Fibroblast of skin of right quadriceps (primary cell): Measurements from ENCODE around the gene CBX8.
A peak's percentile ranks its signal among the peaks of the same experiment; 100 is the strongest.

Experiments used
- DNase-seq: peaks from one replicate; pipeline ENCODE4 v3.0.0-alpha.2; 2013

CBX8 gene

DNA sequence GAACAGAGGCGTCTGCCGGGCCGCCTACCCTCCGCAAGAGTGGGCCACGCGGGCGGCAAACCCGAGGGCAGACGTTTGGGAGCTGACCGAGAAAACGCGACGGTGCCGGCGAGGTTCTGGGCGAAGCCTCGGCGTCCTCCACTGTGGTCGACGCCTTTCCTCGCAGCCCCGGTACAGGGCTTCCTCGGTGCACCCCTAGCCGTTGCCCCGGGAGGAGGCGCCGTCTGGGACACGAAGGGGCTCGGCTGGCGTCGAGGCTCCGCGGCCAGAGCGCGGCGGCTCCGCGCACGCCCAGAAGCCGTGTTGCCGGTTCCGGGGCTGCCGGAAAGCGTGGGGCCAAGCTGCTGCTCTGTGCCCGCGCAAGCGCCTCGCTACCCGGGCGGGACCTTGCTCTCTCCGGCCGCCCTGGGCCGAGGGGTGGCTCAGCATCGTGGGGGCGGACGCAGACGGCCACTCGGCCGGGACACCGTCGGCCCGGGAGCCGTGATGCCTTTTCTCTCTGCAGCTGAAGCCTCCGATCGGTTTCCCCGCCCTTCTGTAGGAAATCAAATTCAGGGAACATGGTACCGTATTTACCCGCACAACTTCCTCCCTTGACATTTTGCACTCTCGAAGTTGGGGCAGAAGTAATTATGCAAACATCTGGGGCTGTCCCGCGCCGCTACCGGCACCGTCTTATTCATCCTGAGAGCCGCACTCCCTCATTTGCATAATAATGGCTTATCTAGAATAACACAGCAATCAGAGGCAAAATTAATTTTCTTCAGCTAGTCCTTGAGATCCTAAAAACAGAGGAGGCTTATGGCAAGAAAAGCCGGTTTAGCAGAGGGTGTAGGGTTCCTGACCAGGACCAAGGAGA, 7.3 kb upstream of the CBX8 start:
- DNase-seq: no peak

DNA sequence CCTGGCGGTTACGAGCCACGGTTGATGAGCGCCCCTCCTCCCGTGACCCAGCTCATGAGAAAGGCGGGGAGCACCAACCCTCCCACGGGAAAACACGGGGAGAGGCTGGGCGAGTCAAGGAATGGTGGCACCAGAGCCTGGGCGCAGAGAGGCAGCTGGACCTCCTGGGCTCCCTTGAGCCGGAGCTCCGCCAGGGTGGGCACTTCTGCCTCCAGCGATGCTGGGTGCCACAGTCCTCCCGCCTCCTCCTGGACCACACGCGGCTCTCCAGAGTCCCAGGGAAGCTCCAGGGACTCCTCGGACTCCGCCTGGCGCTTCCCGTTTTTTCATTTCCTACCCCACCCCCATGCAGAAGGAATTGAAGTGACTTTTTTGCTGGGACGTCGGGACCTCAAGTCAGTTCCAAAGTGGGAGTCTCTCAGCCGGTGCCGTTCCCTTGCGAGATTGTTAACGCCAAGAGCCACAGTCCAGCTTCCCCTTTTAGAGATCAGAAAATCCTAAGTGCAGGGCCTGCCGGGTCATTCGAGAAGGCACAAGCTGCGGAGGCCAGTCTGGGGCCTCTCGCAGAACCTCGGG, 6.6 kb upstream of the CBX8 start:
- DNase-seq: no peak

- no peak for DNase-seq
Measured at GRCh38 chr17:79802736-79803420, 6.0 kb upstream of the CBX8 start.

- DNase-seq: no peak
Measured at GRCh38 chr17:79802039-79802735, 5.3 kb upstream of the CBX8 start.

GRCh38 chr17:79801156-79802038, 4.5 kb upstream of the CBX8 start:
- no peak for DNase-seq

DNA sequence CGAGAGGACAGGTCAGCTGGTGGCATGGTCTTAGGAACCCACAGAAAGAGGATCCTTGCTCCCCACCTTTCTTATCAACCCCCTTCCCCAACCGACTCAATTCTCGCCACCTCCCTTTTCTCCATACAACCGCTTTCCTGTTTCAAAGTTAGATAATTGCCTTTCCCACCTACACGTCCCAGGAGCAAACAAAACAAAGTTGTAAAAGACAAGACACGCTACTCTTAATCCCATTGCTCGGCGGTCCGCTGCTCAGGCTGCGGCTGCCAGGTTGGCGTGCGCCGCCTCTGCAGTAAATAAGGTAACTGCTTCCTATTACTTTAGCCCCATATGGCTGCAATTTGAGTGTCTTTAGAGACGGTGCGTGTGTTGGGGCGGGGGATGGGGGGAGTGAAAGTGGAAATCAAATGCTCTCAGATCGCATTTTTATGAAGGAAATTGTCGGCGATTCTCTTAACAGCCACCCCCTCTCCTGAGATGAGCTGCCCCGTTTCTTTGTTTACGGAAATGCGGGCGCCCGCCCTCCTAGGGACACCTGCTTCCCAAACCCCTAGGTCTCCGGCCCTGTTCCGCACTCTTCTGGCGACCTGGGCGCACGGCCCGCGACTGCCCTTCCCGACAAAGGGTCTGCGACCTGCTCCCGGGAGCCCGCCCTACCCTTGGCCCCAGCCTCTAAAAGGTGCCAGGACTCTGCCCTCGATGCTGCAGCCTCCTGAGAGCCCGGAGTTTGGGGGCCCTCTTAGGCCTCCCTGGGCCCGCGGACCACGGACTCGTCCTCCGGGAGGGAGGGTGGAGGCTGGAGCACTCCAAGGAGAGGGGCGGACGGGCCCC, 3.7 kb upstream of the CBX8 start:
- peak; percentile 57 for DNase-seq

GRCh38 chr17:79799538-79800324, 2.9 kb upstream of the CBX8 start:
- no peak for DNase-seq

DNA sequence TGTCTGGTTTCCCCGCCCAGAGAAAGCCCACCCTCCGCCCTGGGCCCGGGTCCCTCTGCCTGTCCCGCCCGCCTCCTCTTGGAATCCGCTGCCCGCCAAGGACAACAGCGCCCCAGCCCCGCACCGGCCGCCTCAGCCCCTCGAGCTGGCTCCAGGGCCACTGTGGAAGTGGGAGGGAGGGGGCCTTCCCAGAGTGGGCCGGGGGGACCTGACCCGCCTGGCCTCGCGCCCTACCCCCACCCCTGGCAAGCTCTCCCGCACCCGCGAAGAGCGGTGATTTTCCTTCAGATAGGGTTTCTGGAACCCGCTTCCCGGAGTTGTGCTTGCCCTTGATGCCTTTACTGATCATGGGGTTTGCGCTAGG, 2.3 kb upstream of the CBX8 start:
- no peak for DNase-seq

DNA sequence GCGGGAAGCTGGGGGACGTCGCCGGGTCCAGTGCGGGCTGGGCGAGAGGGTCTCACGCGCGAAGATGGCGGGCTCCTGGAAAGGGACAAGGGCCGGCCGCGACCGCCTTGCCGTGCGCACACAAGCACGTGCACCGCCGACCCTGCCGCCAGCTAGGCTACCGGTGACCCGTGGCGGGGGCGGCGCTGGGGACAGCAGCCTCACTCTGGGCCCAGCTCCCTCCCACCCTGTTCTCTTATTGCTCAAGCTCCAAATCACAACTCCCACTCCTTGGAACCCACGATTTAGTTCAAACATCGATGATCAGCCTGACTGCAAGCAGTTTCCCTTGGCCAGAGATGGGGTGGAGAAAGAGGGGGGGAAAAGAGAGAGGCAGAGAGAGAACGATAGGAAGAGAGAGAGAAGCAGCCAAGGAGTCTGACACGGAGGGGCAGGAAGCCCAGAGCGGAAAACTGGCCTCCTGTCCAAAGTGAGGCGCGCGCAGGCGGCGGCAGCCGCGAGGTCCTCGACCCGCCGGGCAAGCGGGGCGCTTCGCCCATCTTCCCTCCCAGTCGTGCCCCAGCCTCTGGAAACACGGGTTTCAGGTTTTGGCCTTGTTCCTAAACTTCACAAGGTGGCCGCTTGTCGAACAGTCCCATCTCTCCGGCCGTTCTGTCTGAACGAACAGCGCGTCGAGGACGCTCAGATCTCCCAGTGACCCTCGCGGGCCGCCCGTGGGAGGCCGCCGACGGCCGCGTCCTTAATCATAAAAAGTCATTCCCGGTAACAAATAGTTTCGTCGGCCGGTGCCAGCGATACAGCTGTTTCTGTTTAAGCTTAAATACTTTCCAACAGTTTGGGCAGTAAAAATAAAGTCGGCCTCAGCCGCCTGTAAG, 1.7 kb upstream of the CBX8 start:
- peak; percentile 35 for DNase-seq

DNA sequence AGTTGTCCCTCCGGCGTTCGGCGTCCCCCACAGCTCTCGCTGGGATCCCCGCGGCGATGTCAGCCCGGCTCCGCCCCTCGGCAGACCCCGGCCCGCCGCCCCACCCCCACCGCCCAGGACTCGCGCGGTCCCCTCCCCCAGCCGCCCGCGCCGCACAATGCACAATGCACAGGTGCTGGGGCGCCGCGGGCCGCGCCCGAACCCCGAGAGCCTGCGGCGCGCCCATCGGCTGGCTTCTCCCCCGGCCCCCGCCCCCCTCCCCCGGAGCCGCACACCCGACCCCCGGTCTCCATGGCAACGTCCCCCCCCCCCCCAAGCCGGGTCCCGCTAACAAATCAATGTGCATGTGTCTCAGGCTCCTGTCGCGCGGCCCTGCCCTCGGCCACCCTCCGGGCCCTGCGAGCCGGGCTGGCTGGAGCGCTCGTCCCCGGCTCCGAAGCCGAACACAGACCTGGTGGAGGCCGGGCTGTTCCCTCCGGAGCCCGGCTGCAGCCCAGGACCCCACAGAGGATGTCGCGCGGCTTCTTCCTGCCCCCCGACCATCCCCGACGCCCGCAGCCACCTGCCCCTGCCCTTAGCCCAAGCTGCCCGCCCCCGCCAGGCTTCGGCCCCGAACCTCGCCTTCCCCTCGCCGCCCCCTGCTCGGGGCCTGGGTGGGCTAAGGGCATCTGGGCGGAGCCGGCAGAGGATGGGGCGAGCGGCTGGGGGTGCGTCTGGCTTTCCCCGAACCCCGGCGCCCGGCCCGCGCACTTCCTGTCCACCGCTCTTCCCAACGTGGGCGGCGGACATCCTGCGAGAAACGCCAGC, 818 bp upstream of the CBX8 start:
- DNase-seq: no peak

- DNase-seq: no peak
Measured at GRCh38 chr17:79796444-79796762, 474 bp downstream of the CBX8 start.

GRCh38 chr17:79795795-79796443, 958 bp downstream of the CBX8 start:
- no peak for DNase-seq

DNA sequence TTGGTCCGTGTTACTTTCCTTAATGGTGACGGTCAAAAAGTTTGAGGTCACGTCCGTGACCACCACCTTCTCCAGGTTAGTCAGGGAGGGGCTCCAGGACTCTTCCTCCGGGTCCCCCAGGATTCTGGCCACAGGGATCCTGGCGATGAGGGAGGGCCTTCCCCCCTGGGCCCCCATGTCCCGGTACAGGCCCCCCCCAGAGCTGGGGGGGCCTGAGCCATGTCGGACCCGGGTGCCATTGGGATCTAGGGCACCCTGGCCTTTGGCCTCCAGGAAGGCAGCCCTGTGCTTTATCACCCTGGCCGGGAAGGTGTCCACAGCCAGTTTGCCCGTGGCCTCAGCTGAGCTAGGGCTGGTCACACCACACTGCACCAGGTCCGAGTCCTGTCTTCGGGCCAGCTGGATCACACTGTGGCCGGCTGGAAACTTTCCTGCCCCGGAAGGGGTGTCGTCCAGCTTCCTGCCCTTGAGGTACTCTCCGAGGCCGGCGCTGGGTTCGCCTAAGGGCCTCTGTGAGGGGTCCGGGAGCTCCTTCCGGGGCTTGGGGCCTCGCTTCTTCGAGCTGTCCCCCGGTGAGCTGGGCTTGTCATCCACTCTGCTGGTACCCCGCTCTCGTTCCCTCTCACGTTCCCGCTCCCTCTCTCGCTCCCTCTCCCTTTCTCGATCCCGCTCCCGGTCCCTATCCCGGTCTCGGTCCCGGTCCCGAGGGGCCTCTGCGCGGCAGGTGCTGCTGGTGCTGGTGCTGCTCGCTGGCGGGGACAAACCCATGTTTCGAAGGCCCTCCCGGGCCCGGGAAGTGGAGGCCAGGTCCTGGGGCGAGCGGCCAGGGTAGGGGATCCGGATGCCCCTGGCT, 2.0 kb downstream of the CBX8 start:
- no peak for DNase-seq

DNA sequence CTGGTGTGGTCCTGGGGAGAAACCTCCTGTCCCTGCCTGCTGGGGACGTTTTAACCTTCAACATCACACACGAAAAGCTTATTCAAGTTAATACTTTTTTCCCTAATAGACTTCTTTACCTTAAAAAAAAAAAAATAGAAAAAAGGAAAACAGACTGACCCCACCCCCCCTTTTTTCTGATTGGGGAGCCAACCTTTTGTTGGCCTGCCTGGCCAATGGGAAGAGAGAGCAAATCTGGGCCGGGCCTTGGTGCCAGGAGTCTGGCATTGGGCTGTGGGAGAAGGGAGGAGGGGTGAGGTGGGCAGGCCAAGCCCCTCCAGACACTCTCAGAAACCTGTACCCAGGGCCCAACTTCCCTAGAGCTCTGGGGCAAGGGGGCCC, 3.0 kb downstream of the CBX8 start:
- peak; percentile 28 for DNase-seq

- peak; percentile 68 for DNase-seq
Measured at GRCh38 chr17:79792984-79793923, 3.6 kb downstream of the CBX8 start.

DNA sequence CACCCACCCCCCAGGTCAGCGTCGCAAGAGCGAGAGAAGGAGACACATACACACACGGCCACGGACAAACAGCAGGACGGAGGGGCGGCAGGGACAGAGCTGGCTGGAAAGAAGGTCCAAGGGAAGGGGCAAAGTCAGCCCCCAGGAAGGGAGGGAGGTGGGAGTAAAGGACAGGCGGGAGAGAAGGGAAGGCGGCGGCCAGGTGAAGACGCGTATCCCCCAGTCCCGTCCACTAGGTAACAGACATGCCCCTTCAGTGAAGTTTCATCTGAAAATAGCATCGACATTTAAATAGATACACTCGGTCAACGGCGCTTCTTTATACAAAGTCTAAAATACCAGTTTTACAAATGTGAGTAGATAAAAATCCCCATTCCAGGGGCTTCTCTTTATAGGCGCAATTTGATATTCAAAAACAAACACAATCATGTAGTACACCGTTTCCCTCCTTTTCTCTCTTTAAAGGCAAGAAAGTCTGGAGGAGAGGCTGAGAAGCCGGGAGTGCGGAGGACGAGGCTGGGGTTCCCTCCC, 4.5 kb downstream of the CBX8 start:
- no peak for DNase-seq
